Measurements from ENCODE around the gene WWOX. TPM values are rescaled to one million over a fixed set of nuclear protein-coding genes. Genes with fewer than 3 reads are reported as not detected.

The WWOX gene
- total RNA-seq, 1 donor from 2014 or later: 18.6 TPM

DNA sequence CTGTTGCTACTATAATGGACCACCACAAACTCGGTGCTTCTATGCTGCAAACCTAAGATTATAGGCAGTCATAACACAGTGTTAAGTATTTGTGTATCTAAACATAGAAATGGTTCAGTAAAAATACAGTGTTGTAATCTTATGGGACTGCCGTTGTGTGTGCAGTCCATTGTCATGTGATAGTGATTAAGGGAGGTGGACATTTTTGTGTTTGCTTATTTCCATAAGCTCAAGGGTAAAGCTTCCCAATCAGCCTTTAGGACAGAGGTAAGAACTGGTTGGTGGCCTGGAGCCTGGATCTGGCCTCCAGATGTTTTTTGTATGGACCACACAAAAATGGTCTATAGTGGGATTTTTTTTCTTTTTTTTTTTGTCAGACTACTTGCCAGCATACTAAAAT lies 29.9 kb downstream of the WWOX start:
- DNase-seq (ENCODE audit: low spot score): no peak
- H3K36me3 Mint-ChIP-seq (ENCODE audit: low read depth, unreplicated experiment): no peaks in the 10 kb centered on the region
- no peak overlapping the region for H3K4me3 Mint-ChIP-seq (ENCODE audit: unreplicated experiment)
- H3K4me1 Mint-ChIP-seq (ENCODE audit: unreplicated experiment): no peaks in the 10 kb centered on the region
- no peak overlapping the region for H3K27ac Mint-ChIP-seq (ENCODE audit: unreplicated experiment)
- H3K9me3 Mint-ChIP-seq (ENCODE audit: unreplicated experiment): no peaks in the 10 kb centered on the region
- H3K27me3 Mint-ChIP-seq (ENCODE audit: unreplicated experiment): no peaks in the 10 kb centered on the region
- TF ChIP-seq, protein P1, sequence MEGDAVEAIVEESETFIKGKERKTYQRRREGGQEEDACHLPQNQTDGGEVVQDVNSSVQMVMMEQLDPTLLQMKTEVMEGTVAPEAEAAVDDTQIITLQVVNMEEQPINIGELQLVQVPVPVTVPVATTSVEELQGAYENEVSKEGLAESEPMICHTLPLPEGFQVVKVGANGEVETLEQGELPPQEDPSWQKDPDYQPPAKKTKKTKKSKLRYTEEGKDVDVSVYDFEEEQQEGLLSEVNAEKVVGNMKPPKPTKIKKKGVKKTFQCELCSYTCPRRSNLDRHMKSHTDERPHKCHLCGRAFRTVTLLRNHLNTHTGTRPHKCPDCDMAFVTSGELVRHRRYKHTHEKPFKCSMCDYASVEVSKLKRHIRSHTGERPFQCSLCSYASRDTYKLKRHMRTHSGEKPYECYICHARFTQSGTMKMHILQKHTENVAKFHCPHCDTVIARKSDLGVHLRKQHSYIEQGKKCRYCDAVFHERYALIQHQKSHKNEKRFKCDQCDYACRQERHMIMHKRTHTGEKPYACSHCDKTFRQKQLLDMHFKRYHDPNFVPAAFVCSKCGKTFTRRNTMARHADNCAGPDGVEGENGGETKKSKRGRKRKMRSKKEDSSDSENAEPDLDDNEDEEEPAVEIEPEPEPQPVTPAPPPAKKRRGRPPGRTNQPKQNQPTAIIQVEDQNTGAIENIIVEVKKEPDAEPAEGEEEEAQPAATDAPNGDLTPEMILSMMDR (IDR thresholded peaks at IDR 0.05; ENCODE audit: unreplicated experiment): no peak

DNA sequence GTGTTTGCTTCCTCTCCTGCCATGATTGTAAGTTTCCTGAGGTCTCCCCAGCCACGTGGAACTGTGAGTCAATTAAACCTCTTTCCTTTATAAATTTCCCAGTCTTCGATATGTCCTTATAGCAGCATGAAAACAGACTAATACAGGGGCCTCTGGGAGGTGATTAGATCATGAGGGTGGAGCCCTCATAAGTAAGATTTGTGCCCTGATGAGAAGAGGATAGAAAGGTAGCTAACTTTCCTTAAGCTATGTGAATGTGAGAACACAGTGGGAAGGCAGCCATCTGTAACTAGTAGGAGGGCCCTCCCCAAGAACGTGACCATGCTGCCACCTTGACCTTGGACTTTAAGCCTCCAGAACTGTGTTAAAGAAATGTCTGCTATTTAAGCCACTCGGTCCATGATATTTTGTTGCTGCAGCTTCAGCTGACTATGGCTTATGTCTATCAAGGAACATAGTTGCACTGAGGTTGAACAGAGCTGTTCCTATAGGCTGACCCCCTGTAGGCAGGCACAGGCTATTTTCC lies 30.7 kb downstream of the WWOX start:
- Mint-ChIP-seq H3K9me3 (ENCODE audit: unreplicated experiment) (no peaks in the 10 kb centered on the region), H3K4me1 (ENCODE audit: unreplicated experiment) (peaks cover 6% of the 10 kb centered on the region), H3K27ac (ENCODE audit: unreplicated experiment) (no peak overlapping the region), H3K36me3 (ENCODE audit: low read depth, unreplicated experiment) (no peaks in the 10 kb centered on the region), H3K4me3 (ENCODE audit: unreplicated experiment) (no peak overlapping the region), H3K27me3 (ENCODE audit: unreplicated experiment) (no peaks in the 10 kb centered on the region)
- DNase-seq (ENCODE audit: low spot score): no peak
- TF ChIP-seq, protein P1 (IDR thresholded peaks at IDR 0.05; ENCODE audit: unreplicated experiment): no peak

DNA sequence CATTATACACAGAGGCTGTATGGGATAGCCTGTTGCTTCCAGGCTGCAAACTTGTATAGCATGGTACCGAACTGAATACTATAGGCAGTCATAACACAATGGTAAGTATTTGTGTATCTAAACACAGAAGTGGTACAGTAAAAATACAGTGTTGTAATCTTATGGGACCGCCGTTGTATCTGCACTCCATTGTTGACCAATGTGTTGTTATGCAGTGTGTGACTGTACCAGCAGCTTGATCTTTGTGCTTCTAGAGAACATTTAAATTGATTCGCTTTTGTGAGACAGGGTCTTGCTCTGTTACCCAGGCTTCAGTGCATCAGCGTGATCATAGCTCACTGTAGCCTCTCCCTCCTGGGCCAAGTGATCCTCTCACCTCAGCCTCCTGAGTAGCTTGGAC lies 31.5 kb downstream of the WWOX start:
- H3K36me3 Mint-ChIP-seq (ENCODE audit: low read depth, unreplicated experiment): no peaks in the 10 kb centered on the region
- TF ChIP-seq, protein P1 (IDR thresholded peaks at IDR 0.05; ENCODE audit: unreplicated experiment): no peak

DNA sequence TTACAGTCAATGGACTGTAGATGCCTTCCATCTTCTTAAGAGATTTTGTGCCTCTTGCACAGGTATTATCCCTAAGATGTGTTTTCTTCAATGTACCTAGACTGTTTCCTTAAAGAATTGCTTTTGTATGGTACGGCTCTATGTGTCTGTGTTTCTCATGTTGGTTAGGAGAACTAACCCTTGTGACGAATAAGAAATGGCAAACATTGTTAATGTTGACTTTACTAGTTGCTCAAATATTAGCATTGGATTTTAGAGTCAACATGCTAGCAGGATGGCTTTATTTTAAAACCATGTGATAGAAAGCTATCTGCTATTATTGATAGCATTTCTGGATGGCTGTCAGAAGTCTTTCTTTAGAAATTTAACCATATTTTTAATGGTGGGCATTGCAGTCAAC lies 34.5 kb downstream of the WWOX start:
- Mint-ChIP-seq H3K4me3 (ENCODE audit: unreplicated experiment) (no peak overlapping the region), H3K4me1 (ENCODE audit: unreplicated experiment) (peaks cover 15% of the 10 kb centered on the region), H3K9me3 (ENCODE audit: unreplicated experiment) (no peaks in the 10 kb centered on the region), H3K27ac (ENCODE audit: unreplicated experiment) (no peak overlapping the region), H3K36me3 (ENCODE audit: low read depth, unreplicated experiment) (no peaks in the 10 kb centered on the region), H3K27me3 (ENCODE audit: unreplicated experiment) (no peaks in the 10 kb centered on the region)
- DNase-seq (ENCODE audit: low spot score): no peak
- TF ChIP-seq, protein P1 (IDR thresholded peaks at IDR 0.05; ENCODE audit: unreplicated experiment): no peak

More for the DNA sequence above, 31.5 kb downstream of the WWOX start:
- Mint-ChIP-seq H3K4me3 (ENCODE audit: unreplicated experiment) (no peak overlapping the region), H3K9me3 (ENCODE audit: unreplicated experiment) (no peaks in the 10 kb centered on the region), H3K27ac (ENCODE audit: unreplicated experiment) (no peak overlapping the region), H3K4me1 (ENCODE audit: unreplicated experiment) (peaks cover 7% of the 10 kb centered on the region), H3K27me3 (ENCODE audit: unreplicated experiment) (no peaks in the 10 kb centered on the region)
- no peak for DNase-seq (ENCODE audit: low spot score)

DNA sequence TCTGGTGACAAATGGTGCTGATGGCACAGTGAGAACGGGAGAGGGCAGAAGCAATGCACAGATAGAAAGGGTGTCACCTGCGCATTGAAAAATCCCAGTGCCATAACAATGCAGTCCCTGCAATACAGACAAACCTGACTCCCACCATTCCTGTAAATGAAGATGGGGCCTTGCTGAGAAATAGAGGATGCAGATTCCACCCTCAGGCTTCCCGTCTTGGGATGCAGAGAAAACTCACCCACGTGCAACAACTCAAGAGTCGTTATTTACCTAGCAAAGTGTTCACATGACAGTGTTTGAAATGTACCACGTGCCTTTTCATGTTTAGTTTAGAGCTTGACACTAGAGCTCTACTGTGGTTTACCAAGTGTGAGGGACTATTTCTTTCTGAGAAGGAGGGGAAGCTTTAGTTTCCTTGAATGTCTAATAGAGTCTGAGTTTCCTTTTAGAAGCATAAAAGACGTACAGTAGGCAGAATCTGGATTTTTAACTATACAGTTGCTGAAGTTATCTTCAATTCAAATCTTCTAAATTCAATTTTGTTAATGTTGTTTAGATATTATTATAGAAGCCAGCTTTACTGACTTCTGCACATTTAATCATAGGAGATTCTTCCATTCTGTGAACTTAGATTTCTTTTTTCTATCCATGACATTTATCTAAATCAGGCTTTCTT lies 35.6 kb downstream of the WWOX start:
- Mint-ChIP-seq H3K27me3 (ENCODE audit: unreplicated experiment) (no peaks in the 10 kb centered on the region), H3K4me3 (ENCODE audit: unreplicated experiment) (no peak overlapping the region), H3K36me3 (ENCODE audit: low read depth, unreplicated experiment) (no peaks in the 10 kb centered on the region), H3K4me1 (ENCODE audit: unreplicated experiment) (peaks cover 15% of the 10 kb centered on the region), H3K27ac (ENCODE audit: unreplicated experiment) (no peak overlapping the region), H3K9me3 (ENCODE audit: unreplicated experiment) (no peaks in the 10 kb centered on the region)
- DNase-seq (ENCODE audit: low spot score): no peak
- TF ChIP-seq, protein P1 (IDR thresholded peaks at IDR 0.05; ENCODE audit: unreplicated experiment): no peak
